Kidney glomerular epithelial cell (primary cell): ENCODE measurements around the gene SMAD3.

ENCODE experiments used
- DNase-seq: peaks from one replicate; lab custom pipeline; 2025; lab: John Stamatoyannopoulos, UW

SMAD3 gene

GRCh38 chr15:67166280-67167009, 101.0 kb downstream of the SMAD3 start:
- DNase-seq, result no peak

- DNase-seq, result no peak
Observed at GRCh38 chr15:67167091-67167490, 101.7 kb downstream of the SMAD3 start.

- DNase-seq, result no peak
Observed at GRCh38 chr15:67168694-67169093, 103.3 kb downstream of the SMAD3 start.

- DNase-seq, result no peak
Observed at GRCh38 chr15:67170143-67170925, 104.9 kb downstream of the SMAD3 start.

- no peak for DNase-seq
Observed at GRCh38 chr15:67171471-67171870, 106.1 kb downstream of the SMAD3 start.

- no peak for DNase-seq
Observed at GRCh38 chr15:67172172-67172571, 106.8 kb downstream of the SMAD3 start.

GRCh38 chr15:67173005-67173404, 107.6 kb downstream of the SMAD3 start:
- DNase-seq, result no peak

GRCh38 chr15:67173786-67174185, 108.4 kb downstream of the SMAD3 start:
- no peak for DNase-seq

GRCh38 chr15:67174446-67174845, 109.0 kb downstream of the SMAD3 start:
- no peak for DNase-seq

- DNase-seq, result peak; percentile 89
Observed at GRCh38 chr15:67174864-67175573, 109.6 kb downstream of the SMAD3 start.

GRCh38 chr15:67175643-67176071, 110.3 kb downstream of the SMAD3 start:
- DNase-seq, result no peak

- DNase-seq, result no peak
Observed at GRCh38 chr15:67176195-67176971, 111.0 kb downstream of the SMAD3 start.

GRCh38 chr15:67177752-67178151, 112.3 kb downstream of the SMAD3 start:
- no peak for DNase-seq

- DNase-seq, result peak; percentile 93
Observed at GRCh38 chr15:67178569-67179210, 113.3 kb downstream of the SMAD3 start.

- DNase-seq, result no peak
Observed at GRCh38 chr15:67179411-67179995, 114.1 kb downstream of the SMAD3 start.

GRCh38 chr15:67180035-67180434, 114.6 kb downstream of the SMAD3 start:
- no peak for DNase-seq

- no peak for DNase-seq
Observed at GRCh38 chr15:67180514-67181191, 115.3 kb downstream of the SMAD3 start.

- DNase-seq, result no peak
Observed at GRCh38 chr15:67181221-67181639, 115.8 kb downstream of the SMAD3 start.

GRCh38 chr15:67183443-67184169, 118.2 kb downstream of the SMAD3 start:
- DNase-seq, result no peak
